A549 treated with CpdA at 1 μM for 4 hours (cell line): ENCODE results near the gene DTD2. TPM values are rescaled to one million over a fixed set of nuclear protein-coding genes. Genes with fewer than 3 reads are reported as not detected.

Source experiments
- total RNA-seq: library from RNA; stranded (reverse); fragments of 200-300 nt; extraction: Qiagen RNA extraction; gene quantifications from 5 replicates; pipeline ENCODE4 v1.2.3, GENCODE V29; 2022; ENCODE audit warnings: low read depth

DTD2 gene
- total RNA-seq = 14.8 to 21.9 TPM (median 16.8 TPM) in 5 replicates

DNA sequence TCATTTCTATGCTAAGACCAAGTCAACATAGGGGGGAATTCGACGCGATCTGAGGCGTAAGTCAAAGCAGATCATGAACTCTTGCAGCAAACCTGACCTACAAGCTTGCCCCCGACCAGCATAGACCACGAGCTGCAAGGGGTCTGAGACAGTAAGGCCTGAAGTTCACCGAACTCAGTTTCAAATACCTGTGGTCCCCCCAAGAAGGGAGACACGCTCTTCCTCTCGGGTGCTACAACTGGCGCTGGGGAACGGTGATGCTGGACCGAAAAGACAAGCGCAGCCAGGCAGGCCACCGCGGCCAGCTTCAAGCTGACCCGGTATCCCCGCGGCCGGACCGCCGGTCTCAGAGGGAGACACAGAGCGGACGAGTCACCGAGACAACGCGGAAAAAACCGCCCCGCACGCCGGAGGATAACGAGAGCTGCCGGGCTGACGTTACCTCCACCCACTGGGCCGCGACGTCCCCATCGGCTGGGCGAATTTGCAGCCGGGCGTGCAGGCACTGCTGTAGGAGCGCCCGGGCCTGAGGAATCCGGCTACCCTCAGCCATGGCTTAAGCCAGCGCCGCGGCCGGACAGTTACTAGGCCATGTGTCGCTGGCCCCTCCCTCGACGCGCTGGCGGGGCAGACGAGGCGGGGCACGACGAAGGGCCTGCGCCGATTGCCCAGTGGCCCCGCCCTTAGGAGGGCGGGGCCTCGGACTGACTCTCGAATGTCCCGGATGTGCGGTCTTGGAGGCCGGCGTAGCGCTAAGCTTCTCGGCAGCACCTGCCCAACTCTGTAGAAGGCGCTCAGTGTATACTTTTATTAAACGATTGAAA, at the start of gene DTD2:
Gene DTD2, minus strand, starts transcription at position 666 of the 824 bp plus-strand sequence. Its CDS starts 113 bp downstream, at position 553.

DNA sequence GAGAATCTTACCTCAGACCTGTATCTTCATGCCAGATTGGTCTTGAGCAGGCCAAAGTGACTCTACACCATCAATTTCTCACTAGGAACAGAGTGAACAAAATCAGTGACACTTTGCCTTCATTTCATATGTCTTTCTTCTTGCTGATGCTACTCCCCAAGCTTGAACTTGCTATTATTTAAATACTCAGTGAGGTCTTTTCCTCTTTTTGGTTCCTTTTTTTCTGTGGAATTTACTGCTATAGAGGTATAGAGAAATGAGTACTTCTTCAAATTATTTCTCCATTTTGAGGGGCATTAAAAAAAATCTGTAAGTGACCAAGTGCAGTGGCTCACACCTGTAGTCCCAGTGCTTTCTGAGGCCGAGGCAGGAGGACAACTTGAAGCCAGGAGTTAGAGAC, 30.6 kb upstream of the DTD2 start, which contains the start of gene GPR33:
Gene GPR33, minus strand, starts transcription at position 154 of the 400 bp plus-strand sequence. CDS start 4,074 bp downstream, outside the sequence.

DNA sequence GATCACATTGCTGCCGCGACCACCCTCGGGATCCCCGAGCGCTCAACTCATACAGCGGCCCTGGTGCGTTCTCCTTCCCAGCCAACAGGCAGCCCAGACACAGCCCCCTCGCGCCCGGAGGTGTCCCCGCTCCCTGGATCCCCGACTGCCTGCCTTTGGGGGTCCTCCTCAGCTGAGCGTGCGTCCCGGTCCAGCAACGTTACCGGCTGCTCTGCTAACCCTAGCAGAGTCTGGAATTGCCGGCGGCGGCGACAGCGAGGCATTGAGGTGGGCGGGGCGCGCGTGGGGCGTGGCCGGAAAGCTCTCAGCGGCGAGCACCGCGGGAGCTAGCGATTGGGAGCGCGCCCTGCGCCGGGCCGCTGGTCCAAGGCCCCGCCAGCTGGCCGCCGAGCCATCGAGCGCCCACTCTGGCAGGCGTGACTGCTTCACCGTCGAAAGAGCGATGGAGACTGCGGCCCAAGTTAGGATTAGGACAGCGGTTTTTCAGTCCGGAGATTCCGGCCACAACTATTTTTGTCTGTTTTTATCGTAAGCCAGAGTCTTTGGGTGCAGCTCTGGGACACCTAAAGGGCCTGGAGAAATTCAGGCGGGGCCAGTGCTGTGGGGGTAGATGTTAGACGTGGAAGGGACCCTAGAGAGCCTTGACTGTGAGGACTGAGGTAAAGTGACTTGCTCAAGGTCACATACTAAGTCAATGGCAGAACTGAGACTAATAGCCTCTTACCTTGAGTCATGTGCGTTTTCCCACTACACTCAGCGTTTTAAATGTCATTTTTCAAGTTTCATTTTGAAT, 36.8 kb downstream of the DTD2 start, which contains the start of gene HEATR5A:
Gene HEATR5A, minus strand, starts transcription at position 232 of the 793 bp plus-strand sequence. CDS start 17,575 bp downstream, outside the sequence.

Other genes with a start within 250 kb of the DTD2 start
- 60.9 to 78.8 TPM (median 62.6 TPM) in 5 replicates for gene HECTD1, start 249.7 kb downstream of the DTD2 start, total RNA-seq
- 16.4 to 26.6 TPM (median 22.1 TPM) in 5 replicates for gene HEATR5A, start 37.0 kb downstream of the DTD2 start, total RNA-seq
- not detected in 5 replicates for gene GPR33, start 30.5 kb upstream of the DTD2 start, total RNA-seq
- 7.8 to 12.4 TPM (median 8.5 TPM) in 5 replicates for gene NUBPL, start 103.9 kb upstream of the DTD2 start, total RNA-seq